Measurements from ENCODE around the gene CRADD. TPM values are rescaled to one million over a fixed set of nuclear protein-coding genes. Genes with fewer than 3 reads are reported as not detected.

The CRADD gene
- total RNA-seq, 4 donors from 2014 or later = 43.7 to 76.1 (median 51.0) TPM

DNA sequence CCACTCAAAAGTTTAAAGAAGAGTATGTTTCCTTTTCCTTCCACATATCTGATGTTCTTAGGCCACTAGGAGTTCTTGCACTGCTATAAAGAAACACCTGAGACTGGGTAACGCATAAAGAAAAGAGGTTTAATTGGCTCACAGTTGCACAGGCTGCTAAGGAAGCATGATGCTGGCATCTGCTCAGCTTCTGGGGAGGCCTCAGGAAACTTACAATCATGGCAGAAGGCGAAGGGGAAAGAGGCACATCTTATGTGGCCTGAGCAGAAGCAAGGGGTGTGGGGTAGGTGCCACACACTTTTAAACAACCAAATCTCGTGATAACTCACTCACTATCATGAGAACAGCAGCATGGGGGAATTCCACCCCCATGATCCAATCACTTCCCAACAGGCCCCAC, 7.7 kb upstream of the CRADD start:
- no peak for TF ChIP-seq POLR2A (IDR thresholded peaks at IDR 0.05)
- no peak for TF ChIP-seq CTCF (IDR thresholded peaks at IDR 0.05)
- no peaks in the 10 kb centered on the region for H3K36me3 ChIP-seq
- 92 to 96% methylated on average over 3 of the region's 3 CpGs for WGBS, 2 donors
- intact Hi-C loops (cut with DNase I) = no loop called here
- H3K27ac ChIP-seq = no peak overlapping the region
- H3K4me3 ChIP-seq (replicated peaks in 1 of 3) = no peak overlapping the region
- DNase-seq = no peak
- H3K4me1 ChIP-seq = no peaks in the 10 kb centered on the region
- H3K9me3 ChIP-seq = no peaks in the 10 kb centered on the region
- H3K27me3 ChIP-seq = no peaks in the 10 kb centered on the region

DNA sequence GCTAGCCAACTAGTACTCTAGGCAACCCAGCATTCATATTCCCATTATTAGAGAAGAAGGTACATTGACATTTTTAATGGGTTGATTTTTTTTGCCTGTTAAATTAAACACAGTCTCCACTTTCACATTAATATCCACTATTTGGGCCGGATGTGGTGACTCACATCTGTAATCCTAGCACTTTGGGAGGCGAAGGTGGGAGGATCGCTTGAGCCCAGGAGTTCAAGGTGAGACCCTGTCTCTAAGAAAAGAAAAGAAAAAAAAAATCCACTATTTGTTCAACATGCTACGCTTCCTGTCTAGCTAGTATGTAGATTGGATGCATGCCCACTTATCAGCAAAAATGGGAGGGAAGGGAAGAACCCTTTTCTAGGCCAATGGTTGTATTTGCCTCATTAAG, 7.1 kb upstream of the CRADD start:
- no peaks in the 10 kb centered on the region for H3K9me3 ChIP-seq
- H3K4me1 ChIP-seq = no peaks in the 10 kb centered on the region
- DNase-seq = no peak
- no peak overlapping the region for H3K4me3 ChIP-seq (replicated peaks in 1 of 3)
- H3K36me3 ChIP-seq = no peaks in the 10 kb centered on the region
- intact Hi-C loops (cut with DNase I) = loop anchor here (10.0 kb wide), 1 partner anchor 95 kb away; the partner anchor contains the start of gene SOCS2
- WGBS, 2 donors = 77 to 81% methylated on average over 4 of the region's 4 CpGs
- H3K27ac ChIP-seq = no peak overlapping the region
- no peaks in the 10 kb centered on the region for H3K27me3 ChIP-seq
- no peak for TF ChIP-seq POLR2A (IDR thresholded peaks at IDR 0.05)
- no peak for TF ChIP-seq CTCF (IDR thresholded peaks at IDR 0.05)

- intact Hi-C loops (cut with DNase I) = loop anchor here (10.0 kb wide), 1 partner anchor 96 kb away; the partner anchor contains the start of gene SOCS2
- Histone ChIP-seq H3K4me3 (replicated peaks in 1 of 3) (no peak overlapping the region), H3K36me3 (no peaks in the 10 kb centered on the region), H3K9me3 (no peaks in the 10 kb centered on the region), H3K27ac (no peak overlapping the region), H3K27me3 (no peaks in the 10 kb centered on the region), H3K4me1 (no peaks in the 10 kb centered on the region)
- DNase-seq = no peak
- WGBS, 2 donors = 88 to 92% methylated on average over 3 of the region's 3 CpGs
- no peak for TF ChIP-seq CTCF (IDR thresholded peaks at IDR 0.05)
- no peak for TF ChIP-seq POLR2A (IDR thresholded peaks at IDR 0.05)
Observed at GRCh38 chr12:93671044-93671443, 6.1 kb upstream of the CRADD start.

DNA sequence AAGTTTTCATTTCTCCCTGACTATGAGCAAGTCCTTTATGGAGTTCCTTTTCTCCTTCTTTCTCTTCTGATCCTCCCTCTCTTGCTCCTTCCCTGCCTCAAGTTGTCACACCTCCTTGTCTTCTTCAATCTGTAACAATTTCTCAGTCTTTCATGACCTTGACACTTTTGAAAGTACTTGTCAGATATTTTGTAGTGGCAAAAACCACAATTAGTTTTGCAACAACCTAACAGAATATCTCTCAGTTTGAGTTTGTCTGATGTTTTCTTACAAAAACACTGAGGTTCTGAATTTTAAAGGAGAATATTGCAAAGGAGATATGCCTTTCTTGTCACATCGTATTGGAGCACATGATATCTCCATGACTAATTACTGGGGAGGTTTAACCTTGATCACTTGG, 4.1 kb upstream of the CRADD start:
- no peak overlapping the region for H3K27ac ChIP-seq
- no peak overlapping the region for H3K4me3 ChIP-seq (replicated peaks in 1 of 3)
- TF ChIP-seq CTCF (IDR thresholded peaks at IDR 0.05) = no peak
- TF ChIP-seq POLR2A (IDR thresholded peaks at IDR 0.05) = no peak
- peaks cover 3 to 6% of the 10 kb centered on the region in 2 donors for H3K4me1 ChIP-seq
- DNase-seq = no peak
- intact Hi-C loops (cut with DNase I) = loop anchor here (10.0 kb wide), 1 partner anchor 98 kb away; the partner anchor contains the start of gene SOCS2
- no peaks in the 10 kb centered on the region for H3K27me3 ChIP-seq
- H3K36me3 ChIP-seq = no peaks in the 10 kb centered on the region
- no peaks in the 10 kb centered on the region for H3K9me3 ChIP-seq
- WGBS, 2 donors = 71 to 82% methylated on average over 1 of the region's 1 CpG

GRCh38 chr12:93674386-93674785, 2.8 kb upstream of the CRADD start:
- Histone ChIP-seq H3K4me1 (peaks cover 8 to 16% of the 10 kb centered on the region in 2 donors), H3K4me3 (replicated peaks in 1 of 3) (no peak overlapping the region), H3K36me3 (no peaks in the 10 kb centered on the region), H3K27me3 (no peaks in the 10 kb centered on the region), H3K9me3 (no peaks in the 10 kb centered on the region), H3K27ac (no peak overlapping the region)
- no peak for DNase-seq
- TF ChIP-seq CTCF (IDR thresholded peaks at IDR 0.05) (no peak), POLR2A (IDR thresholded peaks at IDR 0.05) (no peak)
- intact Hi-C loops (cut with DNase I) = loop anchor here (10.0 kb wide), 1 partner anchor 100 kb away; the partner anchor contains the start of gene SOCS2
- WGBS, 2 donors = 86 to 89% methylated on average over 6 of the region's 6 CpGs

Measured in thyroid gland (tissue), 4 donors.